ENCODE results near the gene AOX1.

DNA sequence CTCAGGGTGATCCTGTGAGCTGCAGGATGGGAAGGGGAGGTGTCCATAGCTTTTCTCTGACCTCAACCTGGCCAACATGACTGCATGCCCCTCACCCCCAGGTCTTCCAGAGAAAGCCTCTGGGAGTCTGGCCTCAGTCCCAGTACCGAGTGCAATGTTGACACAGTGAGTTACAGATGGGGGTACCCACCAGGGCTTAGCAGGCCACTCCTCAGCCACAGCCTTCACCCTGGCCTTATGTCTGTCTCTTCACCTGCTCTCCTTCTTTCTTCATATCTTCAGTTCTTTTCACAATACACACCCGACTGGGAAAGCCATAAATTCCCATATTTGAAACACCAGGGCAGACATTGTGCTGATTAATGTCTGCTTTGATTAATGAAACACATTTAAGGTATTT lies 33.5 kb downstream of the AOX1 start:
- TF ChIP-seq RCOR1 (IDR thresholded peaks at IDR 0.05; ENCODE audit: borderline replicate concordance in 1 of 2, low read depth in 2 of 2, low read length in 2 of 2) (no peak), CTCF (IDR thresholded peaks at IDR 0.05 in 2 of 3, conservative IDR thresholded peaks at IDR 0.05 in 1 of 3; ENCODE audit: insufficient read depth in 2 of 3, low read depth in 1 of 3, low read length in 3 of 3) (no peak)

Data from K562 (cell line).